Measurements from ENCODE around the gene KRT84. TPM values are rescaled to one million over a fixed set of nuclear protein-coding genes. Genes with fewer than 3 reads are reported as not detected.

KRT84 gene
- total RNA-seq, 1 experiment from 2014 or later: not detected

DNA sequence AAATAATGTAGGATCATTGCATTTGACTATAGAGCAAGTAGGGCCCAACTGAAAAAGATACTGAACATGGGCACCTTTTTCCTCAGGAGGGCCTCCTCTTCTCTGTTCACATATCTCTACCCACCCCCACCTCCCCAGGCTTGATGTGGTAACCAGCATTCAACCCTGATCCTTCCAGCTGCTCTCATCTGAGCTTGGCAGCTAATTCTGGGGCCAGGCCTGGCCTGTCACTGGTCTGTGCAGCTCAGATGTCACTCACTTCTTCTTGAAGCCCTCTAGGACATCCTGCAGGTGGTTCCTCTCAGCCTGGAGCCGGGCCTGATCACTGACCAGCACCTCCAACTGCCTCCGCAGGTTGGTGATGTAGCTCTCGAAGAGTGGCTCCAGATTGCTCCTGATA is 2.1 kb downstream of the KRT84 start:
- Histone ChIP-seq H3K36me3 (ENCODE audit: control insufficient read depth in 1 of 2, insufficient read depth in 2 of 2, low read length in 2 of 2) (no peaks in the 10 kb centered on the region), H3K9ac (ENCODE audit: low read length) (no peak overlapping the region), H3K27ac (ENCODE audit: low read depth, low read length) (no peak overlapping the region), H3K4me2 (ENCODE audit: low read length) (no peak overlapping the region), H2AFZ (ENCODE audit: low read depth, low read length, poor library complexity, severe bottlenecking) (no peak overlapping the region), H4K20me1 (ENCODE audit: insufficient read depth) (no peaks in the 10 kb centered on the region), H3K27me3 (ENCODE audit: insufficient read depth, low read length) (no peaks in the 10 kb centered on the region), H3K79me2 (ENCODE audit: insufficient read depth, low read length) (no peaks in the 10 kb centered on the region), H3K4me1 (ENCODE audit: control insufficient read depth in 1 of 2, insufficient read depth in 2 of 2, low read length in 2 of 2) (no peaks in the 10 kb centered on the region), H3K4me3 (replicated peaks in 1 of 2; ENCODE audit: low read depth in 1 of 2, low read length in 2 of 2) (no peak overlapping the region), H3K9me2 (ENCODE audit: insufficient read depth) (no peaks in the 10 kb centered on the region), H3K9me3 (ENCODE audit: control insufficient read depth in 1 of 2, insufficient read depth in 1 of 2, low read depth in 1 of 2, low read length in 2 of 2) (no peaks in the 10 kb centered on the region)
- ATAC-seq: no peak
- POLR2A ChIA-PET: no interaction called here
- intact Hi-C loops (cut with micrococcal nuclease): no loop called here
- BruUV-seq (replicated peaks): no TSS peak
- no peak for DNase-seq (ENCODE audit: low read depth, low spot score)
- RAD21 ChIA-PET (ENCODE audit: low non-redundant PET in 1 of 2, low total read pairs in 2 of 2, uncharacterized antibody in 2 of 2, unreplicated experiment in 2 of 2): interaction anchor here in 1 of 2 experiments (0.6 to 0.7 kb wide), 2 partner anchors 482 to 502 kb away, joined by 3 read pairs; no protein-coding TSS in a partner anchor
- CTCF ChIA-PET: interaction anchor here (1.0 to 1.5 kb wide), 4 partner anchors 11 to 495 kb away, joined by 3 to 5 read pairs (median 4); no protein-coding TSS in a partner anchor
- no peak for TF ChIP-seq POLR2A (IDR thresholded peaks at IDR 0.05; ENCODE audit: borderline replicate concordance, extremely low read depth, insufficient read depth, insufficient read length)
- TF ChIP-seq, protein P1, sequence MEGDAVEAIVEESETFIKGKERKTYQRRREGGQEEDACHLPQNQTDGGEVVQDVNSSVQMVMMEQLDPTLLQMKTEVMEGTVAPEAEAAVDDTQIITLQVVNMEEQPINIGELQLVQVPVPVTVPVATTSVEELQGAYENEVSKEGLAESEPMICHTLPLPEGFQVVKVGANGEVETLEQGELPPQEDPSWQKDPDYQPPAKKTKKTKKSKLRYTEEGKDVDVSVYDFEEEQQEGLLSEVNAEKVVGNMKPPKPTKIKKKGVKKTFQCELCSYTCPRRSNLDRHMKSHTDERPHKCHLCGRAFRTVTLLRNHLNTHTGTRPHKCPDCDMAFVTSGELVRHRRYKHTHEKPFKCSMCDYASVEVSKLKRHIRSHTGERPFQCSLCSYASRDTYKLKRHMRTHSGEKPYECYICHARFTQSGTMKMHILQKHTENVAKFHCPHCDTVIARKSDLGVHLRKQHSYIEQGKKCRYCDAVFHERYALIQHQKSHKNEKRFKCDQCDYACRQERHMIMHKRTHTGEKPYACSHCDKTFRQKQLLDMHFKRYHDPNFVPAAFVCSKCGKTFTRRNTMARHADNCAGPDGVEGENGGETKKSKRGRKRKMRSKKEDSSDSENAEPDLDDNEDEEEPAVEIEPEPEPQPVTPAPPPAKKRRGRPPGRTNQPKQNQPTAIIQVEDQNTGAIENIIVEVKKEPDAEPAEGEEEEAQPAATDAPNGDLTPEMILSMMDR (IDR thresholded peaks at IDR 0.05 in 2 of 3, conservative IDR thresholded peaks at IDR 0.05 in 1 of 3; ENCODE audit: borderline replicate concordance in 1 of 3, insufficient read depth in 1 of 3, low read depth in 2 of 3, low read length in 2 of 3): no peak
- no peak for TF ChIP-seq ZFX (IDR thresholded peaks at IDR 0.05)
- no peak for TF ChIP-seq TCF7L2 (IDR thresholded peaks at IDR 0.05; ENCODE audit: borderline replicate concordance, extremely low read depth, insufficient read depth, insufficient read length)
- TF ChIP-seq SIN3A (IDR thresholded peaks at IDR 0.05; ENCODE audit: low read depth): no peak
- TF ChIP-seq, protein P2, sequence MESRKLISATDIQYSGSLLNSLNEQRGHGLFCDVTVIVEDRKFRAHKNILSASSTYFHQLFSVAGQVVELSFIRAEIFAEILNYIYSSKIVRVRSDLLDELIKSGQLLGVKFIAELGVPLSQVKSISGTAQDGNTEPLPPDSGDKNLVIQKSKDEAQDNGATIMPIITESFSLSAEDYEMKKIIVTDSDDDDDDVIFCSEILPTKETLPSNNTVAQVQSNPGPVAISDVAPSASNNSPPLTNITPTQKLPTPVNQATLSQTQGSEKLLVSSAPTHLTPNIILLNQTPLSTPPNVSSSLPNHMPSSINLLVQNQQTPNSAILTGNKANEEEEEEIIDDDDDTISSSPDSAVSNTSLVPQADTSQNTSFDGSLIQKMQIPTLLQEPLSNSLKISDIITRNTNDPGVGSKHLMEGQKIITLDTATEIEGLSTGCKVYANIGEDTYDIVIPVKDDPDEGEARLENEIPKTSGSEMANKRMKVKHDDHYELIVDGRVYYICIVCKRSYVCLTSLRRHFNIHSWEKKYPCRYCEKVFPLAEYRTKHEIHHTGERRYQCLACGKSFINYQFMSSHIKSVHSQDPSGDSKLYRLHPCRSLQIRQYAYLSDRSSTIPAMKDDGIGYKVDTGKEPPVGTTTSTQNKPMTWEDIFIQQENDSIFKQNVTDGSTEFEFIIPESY (IDR thresholded peaks at IDR 0.05; ENCODE audit: extremely low read depth, insufficient replicate concordance, low read length): no peak
- TF ChIP-seq, protein P3, sequence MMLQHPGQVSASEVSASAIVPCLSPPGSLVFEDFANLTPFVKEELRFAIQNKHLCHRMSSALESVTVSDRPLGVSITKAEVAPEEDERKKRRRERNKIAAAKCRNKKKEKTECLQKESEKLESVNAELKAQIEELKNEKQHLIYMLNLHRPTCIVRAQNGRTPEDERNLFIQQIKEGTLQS (IDR thresholded peaks at IDR 0.05): no peak
- TF ChIP-seq CBX3 (IDR thresholded peaks at IDR 0.05; ENCODE audit: low read depth): no peak
- no peak for TF ChIP-seq ZNF274 (IDR thresholded peaks at IDR 0.05; ENCODE audit: low read depth, low read length)
- no peak for TF ChIP-seq POLR2AphosphoS5 (IDR thresholded peaks at IDR 0.05; ENCODE audit: low read depth, low read length)
- TF ChIP-seq SRF (IDR thresholded peaks at IDR 0.05; ENCODE audit: low read depth): no peak
- TF ChIP-seq RAD21 (IDR thresholded peaks at IDR 0.05; ENCODE audit: low read depth): no peak
- TF ChIP-seq, protein P4, sequence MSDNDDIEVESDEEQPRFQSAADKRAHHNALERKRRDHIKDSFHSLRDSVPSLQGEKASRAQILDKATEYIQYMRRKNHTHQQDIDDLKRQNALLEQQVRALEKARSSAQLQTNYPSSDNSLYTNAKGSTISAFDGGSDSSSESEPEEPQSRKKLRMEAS (IDR thresholded peaks at IDR 0.05): no peak
- no peak for TF ChIP-seq CEBPB (IDR thresholded peaks at IDR 0.05; ENCODE audit: low read depth)
- no peak for TF ChIP-seq JUND (IDR thresholded peaks at IDR 0.05)
- no peak for TF ChIP-seq SP1 (IDR thresholded peaks at IDR 0.05; ENCODE audit: low read depth)
- no peak for TF ChIP-seq EZH2 (IDR thresholded peaks at IDR 0.05)
- no peak for TF ChIP-seq EZH2phosphoT487 (IDR thresholded peaks at IDR 0.05; ENCODE audit: borderline replicate concordance)
- no peak for TF ChIP-seq YY1 (IDR thresholded peaks at IDR 0.05; ENCODE audit: extremely low read depth, insufficient replicate concordance, low read depth, low read length)

Measured in HCT116 (cell line).